GM19238 (cell line): Measurements from ENCODE around the gene CCDC152.

ENCODE experiments used
- DNase-seq: peaks from one replicate; pipeline ENCODE4 v3.0.0; 2011; ENCODE audit warnings: low spot score; ENCODE audit not compliant: insufficient read length

CCDC152 gene

DNA sequence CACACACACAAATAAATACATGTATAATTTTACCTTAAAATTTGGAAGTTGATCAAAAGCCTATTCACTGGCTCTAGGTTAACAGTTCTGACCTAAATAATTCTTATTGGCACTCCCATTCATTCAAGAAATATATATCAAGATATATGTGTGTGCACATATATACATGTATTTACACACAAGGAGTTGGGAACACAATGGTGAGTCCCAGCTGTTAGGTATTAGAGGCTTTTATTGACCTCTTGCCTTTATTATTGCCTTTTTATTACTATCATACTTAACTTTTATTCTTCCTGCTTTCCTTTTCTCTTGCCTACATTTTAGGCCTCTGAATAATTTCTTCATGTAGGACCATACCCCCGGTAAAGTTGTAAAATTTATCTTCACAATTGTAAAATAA, 25.0 kb downstream of the CCDC152 start:
- no peak for DNase-seq

DNA sequence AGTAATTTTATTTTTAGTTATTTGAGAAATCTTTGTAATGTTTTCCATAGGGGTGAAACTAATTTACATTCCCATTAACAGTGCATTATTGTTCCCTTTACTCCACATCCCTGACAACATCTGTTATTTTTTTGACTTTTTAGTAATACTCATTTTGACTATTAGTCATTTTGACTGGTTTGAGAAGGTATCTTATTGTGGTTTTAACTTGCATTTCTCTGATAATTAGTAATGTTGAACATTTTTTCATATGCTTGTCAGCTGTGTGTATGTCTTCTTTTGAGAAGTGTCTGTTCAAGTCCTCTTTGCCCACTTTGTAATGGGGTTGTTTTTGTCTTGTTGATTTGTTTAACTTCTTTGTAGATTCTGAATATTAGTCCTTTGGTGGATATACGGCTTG, 27.5 kb downstream of the CCDC152 start:
- DNase-seq, result no peak

DNA sequence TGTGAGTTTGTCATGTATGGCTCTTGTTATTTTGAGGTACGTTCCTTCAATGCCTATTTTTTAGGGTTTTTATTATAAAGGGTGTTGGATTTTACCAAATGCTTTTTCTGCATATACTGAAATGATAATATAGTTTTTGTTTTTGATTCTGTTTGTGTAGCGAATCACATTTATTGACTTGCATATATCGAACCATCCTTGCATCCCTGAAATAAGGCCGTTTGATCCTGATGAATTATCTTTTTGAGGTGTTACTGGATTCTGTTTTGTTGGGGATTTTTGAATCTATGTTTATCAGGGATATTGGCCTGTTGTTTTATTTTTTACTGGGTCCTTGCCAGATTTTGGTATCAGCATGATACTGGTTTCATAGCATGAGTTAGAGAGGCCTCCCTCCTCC, 29.1 kb downstream of the CCDC152 start:
- DNase-seq, result no peak

DNA sequence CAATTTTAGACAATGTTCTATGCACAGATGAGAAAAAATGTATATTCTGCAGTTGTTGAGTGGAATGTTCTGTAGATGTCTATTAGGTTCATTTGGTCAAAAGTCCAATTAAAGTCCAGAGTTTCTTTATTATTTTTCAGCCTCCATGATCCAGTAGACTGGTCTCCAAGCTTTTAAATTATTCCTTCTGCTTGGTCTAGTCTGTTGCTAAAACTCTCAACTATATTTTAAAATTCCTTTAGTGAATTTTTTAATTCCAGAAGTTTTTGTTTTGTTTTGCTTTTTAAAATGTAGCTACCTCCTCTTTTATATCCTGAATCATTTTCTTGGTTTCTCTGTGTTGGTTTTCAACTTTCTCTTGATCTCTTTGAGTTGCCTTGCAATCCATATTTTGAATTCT, 30.5 kb downstream of the CCDC152 start:
- no peak for DNase-seq

DNA sequence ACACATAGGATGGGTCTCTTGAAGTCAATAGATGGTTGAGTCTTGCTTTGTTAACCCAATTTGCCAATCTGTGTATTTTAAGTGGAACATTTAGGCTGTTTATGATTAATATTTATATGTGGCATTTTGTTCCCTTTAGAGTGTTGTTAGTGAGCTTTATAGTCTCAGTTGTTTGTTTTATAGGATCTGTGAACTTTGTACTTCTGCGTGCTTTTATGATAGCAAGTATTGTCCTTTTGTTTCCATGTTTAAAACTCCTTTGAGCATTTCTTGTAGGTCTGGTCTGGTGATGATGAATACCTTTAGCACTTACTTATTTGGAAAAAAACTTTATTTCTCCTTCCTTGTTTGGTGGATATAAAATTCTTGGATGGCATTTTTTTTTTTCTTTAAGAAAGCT, 31.2 kb downstream of the CCDC152 start:
- DNase-seq, result no peak

DNA sequence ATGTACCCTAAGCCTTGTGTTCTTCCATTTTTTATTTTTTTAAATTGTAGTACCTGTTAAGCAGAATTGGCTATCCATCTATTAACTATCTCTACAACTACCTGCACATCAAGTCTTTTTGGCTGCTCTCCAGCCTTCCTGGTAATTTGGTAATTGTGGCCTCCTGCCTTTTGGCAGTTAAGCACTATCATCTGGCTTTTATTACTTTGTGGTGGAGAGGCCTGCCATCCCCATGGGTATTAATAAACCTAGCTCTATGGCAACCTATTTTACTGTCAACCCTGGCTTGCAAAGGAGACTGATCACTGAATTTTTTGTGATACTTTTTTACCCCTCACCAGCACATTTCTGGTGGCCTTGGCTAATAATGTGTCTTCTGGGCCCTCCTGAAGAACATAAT, 34.5 kb downstream of the CCDC152 start:
- DNase-seq, result no peak

DNA sequence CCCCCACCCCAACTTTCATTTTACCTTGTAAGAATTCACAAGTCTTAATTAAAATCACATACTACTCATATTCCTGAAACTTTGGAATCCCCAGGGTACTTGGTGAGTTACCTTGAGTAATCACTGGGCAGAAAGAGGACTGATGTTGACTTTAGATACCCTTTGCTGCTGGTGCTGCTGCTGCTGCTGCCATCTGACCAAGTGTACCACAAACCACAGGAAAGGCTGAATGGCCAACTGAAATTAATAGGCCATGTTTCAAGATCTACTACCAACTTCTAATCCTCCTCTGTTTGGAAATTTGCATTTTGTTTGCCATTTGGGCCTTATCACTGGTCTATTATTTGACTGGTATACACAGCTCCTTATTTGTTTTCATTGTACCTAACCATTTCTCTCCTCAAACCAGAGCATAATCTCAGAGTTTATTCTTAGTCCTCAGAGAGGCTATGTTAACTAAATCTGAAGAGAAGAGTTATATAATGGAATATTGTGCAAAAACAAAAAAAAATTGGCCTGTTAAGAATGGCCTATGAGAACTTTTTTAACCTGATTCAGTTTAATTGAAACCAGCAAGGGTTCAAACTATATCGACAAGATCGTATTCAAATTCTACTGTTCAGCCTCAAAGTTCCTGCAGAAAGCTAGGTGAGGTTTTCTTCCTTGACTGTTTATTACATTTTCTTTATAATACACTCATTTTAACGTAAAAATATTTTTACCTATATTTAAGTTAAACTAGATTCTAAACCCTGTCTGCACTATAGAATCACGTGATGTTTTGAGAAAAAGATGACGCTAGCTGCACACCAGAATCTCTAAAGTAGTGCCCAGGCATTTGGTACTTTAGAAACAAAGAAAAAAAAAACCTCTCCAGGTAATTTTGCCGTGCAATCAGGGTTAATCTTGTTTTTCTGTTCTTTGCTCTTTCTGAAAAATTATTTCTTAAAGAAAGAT, 41.9 kb downstream of the CCDC152 start:
- no peak for DNase-seq

DNA sequence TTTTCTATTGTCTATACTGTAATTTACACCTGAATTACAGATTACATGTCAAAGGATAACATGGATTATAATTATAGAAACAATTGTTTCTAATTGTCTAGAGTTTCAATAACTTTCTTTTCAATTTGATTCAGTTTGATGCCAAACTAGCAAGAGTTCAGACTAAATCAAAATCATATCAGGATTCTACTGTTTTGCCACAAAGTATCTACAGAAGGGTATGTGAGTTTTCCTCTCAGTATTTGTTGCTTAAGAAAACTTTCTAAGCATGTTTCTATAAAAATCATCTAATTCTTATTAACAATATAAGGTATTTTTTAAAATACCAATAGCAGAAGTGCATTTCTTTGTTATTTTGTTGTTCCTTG, 42.6 kb downstream of the CCDC152 start:
- no peak for DNase-seq

DNA sequence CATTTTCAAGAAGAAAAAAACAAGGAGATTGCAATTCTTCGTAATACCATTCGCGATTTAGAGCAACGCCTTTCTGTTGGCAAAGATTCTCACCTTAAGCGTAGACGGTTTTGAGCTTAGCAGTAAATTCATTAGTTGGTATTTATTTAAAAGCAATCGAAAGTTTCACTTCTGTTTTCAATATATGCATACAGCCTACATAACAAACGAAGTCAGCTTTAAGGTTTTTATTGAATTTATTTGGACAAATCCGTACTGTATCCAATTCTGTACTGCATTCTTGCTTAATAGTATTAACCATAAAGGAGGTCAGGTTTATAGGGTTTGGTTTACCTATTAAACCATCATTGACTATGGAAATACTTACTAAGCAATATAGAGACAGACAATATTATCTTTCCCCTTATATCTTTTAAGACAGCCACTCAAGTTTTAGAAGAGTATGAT, 43.1 kb downstream of the CCDC152 start:
- no peak for DNase-seq

DNA sequence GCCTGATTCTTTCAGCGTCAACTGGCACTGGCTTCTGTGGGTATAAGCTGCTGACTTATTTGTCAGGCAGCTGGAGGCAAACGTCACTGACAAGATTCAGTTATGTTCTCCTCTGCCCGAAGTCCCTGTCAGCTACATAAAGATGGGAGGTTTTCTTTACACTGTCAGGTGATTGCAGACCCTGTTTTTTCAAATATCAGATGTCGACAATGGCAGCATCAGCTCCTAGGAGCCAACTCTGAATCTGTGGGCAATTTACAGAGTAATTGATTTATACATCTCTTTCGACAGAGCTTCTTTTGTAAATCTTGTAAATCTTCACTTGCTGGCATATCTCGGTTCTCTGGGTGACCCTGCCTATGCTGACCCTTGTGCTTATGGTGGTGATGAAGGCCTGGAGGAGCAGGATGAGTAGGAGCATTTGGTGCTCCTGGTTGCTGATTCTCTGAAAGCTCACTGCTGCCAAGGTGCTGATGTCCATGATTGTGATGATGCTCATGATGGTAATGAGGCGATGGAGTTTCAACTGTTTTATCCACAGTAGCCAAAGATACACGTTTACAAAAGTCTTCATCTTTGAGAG, 44.2 kb downstream of the CCDC152 start:
- DNase-seq, result no peak

DNA sequence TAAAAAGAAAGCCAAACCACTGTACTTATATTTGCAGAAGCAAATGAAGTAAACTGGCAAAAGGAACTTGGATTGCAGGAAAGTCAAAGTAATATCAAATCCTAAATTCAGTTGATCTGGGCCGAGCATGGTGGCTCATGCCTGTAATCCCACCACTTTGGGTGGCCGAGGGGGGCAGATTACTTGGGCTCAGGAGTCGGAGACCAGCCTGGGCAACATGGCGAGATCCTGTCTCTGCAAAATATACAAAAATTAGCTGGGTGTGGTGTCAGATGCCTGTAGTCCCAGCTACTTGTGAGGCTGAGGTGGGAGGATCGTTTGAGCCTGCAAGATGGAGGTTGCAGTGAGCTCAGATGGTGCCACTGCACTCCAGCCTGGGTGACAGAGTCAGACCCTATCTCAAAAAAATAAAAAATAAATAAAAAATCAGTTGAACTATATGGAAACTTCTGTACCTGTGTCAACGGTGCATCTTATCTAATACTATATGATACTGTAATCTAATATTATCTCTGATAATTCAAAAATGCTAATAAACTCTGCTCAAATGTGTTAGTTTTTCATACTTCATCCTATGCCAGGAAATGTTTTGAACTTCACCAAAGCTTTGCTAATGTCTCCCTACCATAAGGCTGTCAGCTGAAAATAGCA, 45.0 kb downstream of the CCDC152 start:
- no peak for DNase-seq

DNA sequence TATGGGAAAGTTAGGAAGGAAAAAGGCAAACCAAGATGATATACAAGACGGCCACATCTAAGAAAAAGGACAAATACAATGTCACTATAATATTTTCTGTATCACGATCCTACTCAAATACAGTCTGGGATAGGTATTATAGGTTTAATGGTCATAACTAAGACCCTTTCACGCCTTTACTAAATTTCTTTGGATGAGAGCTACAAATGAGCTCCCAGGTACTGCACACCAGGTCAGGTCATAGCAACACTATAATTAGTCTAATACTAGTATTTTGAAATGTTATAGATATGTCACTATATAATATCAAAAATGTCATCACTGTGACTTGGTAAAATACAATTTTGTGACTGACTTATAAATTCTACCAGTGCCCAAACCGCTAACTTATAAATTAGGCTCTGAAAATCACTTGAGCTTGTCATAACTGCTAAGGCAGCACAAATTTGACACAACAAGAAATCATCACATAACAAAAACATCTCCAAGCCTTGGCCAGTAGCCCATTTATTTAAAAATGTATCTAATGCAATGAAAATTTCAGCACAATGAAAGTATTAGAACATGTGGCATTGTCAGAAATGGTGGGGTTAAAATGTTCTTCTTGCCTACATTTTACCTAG, 48.2 kb downstream of the CCDC152 start:
- no peak for DNase-seq

DNA sequence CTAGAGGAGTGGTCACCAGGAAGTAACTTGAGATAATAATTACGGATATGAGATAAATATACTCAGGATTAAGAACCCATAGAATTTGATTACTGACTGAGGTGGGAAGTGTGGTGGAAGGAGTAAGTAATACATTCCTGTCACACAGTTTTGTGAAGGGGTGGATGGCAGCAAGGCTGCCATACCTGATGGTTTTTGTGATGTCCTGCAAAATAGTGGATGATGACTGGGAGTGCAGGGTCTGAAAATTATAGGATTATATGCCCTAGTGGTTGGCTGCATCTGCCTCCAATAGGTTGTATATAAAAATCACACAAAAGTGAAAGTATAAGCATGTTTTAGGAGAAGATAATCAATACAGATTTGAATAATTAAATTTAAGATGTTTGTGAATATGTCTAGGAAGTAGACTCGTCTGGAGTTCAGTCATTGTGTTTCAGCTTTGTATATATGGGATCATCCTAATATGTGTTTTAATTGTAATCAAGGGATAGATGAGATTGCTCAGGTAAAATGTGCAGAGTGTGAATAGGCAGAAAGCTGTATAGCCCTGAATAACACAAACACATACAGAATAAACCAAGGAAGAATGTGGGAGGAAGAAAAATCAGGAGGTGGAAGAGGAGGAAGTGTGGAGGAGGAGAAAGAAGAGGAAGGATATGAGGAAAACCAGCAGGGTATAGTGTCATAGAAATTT, 49.5 kb downstream of the CCDC152 start:
- DNase-seq, result no peak

DNA sequence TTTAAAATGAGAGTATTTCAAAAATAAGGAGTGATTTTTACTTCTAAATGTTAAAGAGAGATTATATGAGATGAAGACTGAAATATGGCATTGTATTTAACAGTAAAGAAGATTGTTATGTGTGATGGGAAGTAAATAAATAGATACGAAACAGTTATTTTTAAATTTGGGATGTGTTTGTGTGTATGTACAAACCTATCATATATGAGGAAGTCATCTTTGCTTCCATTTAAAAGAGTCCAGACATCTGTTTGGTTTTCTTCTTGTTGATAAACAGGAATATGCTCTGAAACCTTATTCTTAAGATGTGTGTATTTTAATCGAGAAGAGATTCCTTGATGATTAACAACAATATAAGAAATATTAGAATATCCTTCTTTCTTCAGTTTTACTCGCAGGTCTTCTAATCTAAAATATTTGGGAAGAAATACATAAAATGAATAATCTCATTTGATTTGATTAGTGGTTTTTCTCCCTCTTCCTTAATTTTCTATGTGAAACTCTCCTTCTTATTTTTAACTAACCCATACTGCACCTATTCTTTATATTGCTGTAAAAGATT, 50.2 kb downstream of the CCDC152 start:
- no peak for DNase-seq

DNA sequence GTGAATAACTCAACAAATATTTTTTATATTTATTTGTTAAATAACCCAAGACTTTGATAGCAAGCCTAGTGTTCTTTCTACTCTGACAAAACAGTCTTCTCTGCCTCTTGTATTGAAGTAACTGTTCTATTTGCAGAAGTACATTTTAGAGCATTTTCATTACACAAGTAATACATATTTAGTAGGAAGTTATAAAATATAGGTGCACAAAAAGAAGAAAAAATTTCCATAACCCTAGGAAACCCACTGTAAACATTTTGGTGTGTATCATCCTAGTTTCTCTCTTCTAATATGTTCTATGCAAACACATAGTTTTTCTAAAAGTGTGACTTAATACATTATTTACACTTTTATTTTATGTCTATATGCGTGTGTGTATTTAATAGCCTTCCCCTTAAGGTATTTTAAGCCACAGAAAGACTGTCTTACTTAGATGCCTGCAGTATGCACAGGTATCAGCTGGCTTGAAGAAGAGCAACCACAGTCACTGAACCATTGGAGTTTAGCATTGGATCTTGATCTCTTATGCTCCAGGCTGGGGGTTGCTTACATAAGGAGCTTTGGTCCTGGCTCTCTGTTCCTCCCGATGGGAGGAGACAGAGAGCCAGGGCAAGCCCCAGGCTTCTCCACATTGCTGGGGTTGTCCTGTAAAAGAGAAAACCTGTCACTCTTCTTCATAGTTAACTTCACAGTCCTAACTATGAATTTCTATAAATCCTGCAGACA, 51.3 kb downstream of the CCDC152 start:
- no peak for DNase-seq

DNA sequence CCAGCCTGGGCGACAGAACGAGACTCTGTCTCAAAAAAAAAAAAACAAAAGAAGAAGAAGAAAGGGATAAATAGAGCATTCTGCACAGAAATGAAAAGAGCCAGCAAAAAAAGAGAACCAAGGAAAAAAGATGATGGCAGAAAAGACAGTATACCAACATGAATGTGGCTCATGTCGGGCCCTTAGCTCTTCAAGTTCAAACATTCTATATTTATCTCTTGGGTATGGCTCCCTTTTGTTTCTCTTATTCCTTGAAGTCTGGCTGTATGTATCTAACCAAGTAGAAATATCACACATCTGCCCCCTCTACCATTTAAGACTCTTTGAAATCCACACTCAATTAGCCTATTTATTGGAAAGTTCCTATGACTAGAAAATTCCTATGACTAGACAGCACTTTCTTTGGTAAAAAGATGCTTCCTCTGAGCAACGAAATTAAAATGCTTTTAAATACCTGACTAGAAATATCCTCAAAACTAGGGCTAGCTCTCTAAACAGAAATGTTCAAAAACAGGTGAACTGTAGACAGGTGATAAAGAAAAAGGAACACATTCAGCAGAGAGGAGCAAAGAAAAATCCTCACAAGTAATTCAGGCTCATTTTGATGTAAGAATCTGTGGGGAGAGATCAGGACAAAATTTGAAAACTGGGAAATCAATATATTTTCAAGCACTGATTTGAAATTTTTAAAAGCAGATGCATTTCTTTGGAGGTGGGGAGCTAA, 52.4 kb downstream of the CCDC152 start:
- no peak for DNase-seq

DNA sequence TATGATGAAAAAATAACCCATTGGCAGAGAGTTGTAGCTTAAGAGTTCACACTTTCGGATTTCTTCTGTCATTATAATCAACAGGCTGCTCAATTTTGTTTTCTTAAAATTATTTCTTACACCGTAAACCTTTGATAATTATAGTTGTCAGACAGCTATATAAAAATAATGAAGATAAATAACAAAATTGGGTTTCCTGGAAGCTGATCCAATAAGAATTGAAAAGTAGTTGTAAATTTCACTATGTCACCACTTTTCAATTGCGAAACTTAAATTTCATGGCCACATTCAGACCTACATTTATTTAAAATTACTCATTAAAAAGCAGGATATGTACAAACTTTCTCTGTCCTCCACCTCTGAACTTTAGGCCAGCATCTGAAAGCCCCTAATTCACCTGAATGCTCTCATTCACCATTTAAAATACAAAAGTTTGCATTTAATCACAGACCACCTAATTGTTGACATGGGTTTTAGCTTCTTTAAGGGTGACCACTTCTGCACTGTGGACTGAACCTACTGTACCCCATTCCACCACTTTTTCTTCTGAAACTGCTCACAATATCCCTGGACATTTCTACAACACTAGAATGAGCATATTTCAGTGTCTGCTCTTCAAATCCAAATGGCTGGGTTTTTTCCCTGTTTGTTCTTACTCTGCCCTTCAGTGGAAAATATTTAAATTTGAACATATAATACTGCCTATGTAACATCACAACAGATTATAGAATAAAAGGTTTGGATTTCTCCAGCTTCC, 54.4 kb downstream of the CCDC152 start:
- no peak for DNase-seq

DNA sequence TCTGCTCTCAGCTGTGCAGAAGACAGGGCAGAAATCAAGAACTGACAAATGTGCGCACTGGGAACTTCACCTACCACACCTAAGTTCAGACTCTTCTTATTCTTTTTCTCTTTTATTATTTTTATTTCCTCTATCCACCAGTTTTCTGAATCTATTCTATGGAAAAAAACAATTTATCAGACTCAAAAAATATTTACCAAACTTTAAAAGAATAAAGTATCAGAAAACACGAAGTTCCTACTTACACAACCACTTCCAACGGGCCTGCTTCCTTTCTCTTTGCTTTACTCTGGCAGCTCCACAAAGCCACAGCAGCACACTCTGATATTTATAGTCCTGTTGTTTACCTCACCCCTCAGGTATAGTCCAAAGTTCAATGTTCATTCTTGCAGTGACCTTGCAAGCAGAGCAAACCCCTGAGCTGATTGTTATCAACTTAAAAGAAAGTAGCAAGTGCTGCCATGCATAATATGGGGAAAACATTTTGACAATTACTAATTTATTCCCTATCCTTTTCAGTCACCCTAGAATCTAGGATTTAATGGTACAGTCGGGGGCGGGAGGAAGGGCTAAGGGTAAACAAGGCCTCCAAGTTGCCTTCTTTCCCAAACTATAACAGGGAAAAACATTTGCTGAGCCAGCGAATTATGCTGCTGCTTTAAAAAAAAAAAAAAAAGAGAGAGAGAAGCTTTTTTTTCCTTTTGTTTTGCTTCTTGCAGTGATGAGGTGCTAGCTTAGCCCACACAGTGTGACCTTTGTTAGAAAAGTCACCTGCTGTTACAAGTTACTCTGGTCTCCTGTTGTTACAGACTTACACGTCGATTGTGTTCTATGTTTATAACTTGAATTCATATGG, 55.2 kb downstream of the CCDC152 start, which contains the start of gene SELENOP:
SELENOP (minus strand) TSS at position 302 of the 856 bp plus-strand sequence. CDS start 3,539 bp downstream, outside the sequence.
- DNase-seq, result no peak
